WTC11 (cell line): ENCODE results near the gene COIL. TPM values are rescaled to one million over a fixed set of nuclear protein-coding genes. Genes with fewer than 3 reads are reported as not detected.

Experiments used
- ATAC-seq: fragments of 200-7000 bp; cut with Tn5 transposase; 2 replicates; pipeline ENCODE4 v1.10.0; 2021; ENCODE audit warnings: mild to moderate bottlenecking, moderate library complexity
- CTCF ChIA-PET: fragments of 300-600 bp; sonication (Branson Sonifier 250); formaldehyde crosslinking; loops from one replicate; lab custom pipeline; 2021; ENCODE audit warnings: antibody characterized with exemption; lab: Charles Lee
- POLR2A ChIA-PET: fragments of 350-600 bp; sonication (Branson Sonifier 250); formaldehyde crosslinking; loops from one replicate; lab custom pipeline; 2021; ENCODE audit warnings: antibody characterized with exemption; lab: Charles Lee
- DNase-seq: peaks from one replicate; pipeline ENCODE4 v3.0.0; 2021; ENCODE audit warnings: low spot score
- H3K27ac Mint-ChIP-seq: 2 replicates; pipeline ENCODE4 v1.8.0; 2021; ENCODE audit warnings: mixed read lengths
- H3K27me3 Mint-ChIP-seq: 2 replicates; pipeline ENCODE4 v1.8.0; 2021; ENCODE audit warnings: low read depth, mild to moderate bottlenecking, moderate library complexity, mixed read lengths
- H3K36me3 Mint-ChIP-seq: 2 replicates; pipeline ENCODE4 v1.8.0; 2021; ENCODE audit warnings: mixed read lengths
- H3K4me1 Mint-ChIP-seq: 2 replicates; pipeline ENCODE4 v1.8.0; 2022; ENCODE audit warnings: mixed read lengths
- H3K4me3 Mint-ChIP-seq: 2 replicates; pipeline ENCODE4 v1.8.0; 2021; ENCODE audit warnings: mild to moderate bottlenecking, moderate library complexity, mixed read lengths
- H3K9me3 Mint-ChIP-seq: 2 replicates; pipeline ENCODE4 v1.8.0; 2021; ENCODE audit warnings: mixed read lengths
- ARID4B ChIP-seq: sonication (generic); formaldehyde crosslinking; IDR thresholded peaks from 2 replicates; pipeline ENCODE4 v1.8.0; 2023; ENCODE audit warnings: missing genetic modification reagents, mild to moderate bottlenecking, borderline replicate concordance
- ATF3 ChIP-seq: sonication (generic); formaldehyde crosslinking; conservative IDR thresholded peaks from 2 replicates; pipeline ENCODE4 v1.8.1; 2022; ENCODE audit warnings: mild to moderate bottlenecking, missing genetic modification reagents
- CREM ChIP-seq: sonication (generic); formaldehyde crosslinking; IDR thresholded peaks from 2 replicates; pipeline ENCODE4 v1.8.1; 2022; ENCODE audit warnings: mild to moderate bottlenecking, missing genetic modification reagents, moderate library complexity
- E2F5 ChIP-seq: sonication (generic); formaldehyde crosslinking; IDR thresholded peaks from 2 replicates; pipeline ENCODE4 v1.8.1; 2022; ENCODE audit warnings: mild to moderate bottlenecking, moderate library complexity, missing genetic modification reagents
- ERG ChIP-seq: fragments of 250-450 bp; sonication (Bioruptor Pico); IDR thresholded peaks from 2 replicates; pipeline ENCODE4 v1.8.0; 2021; ENCODE audit warnings: mild to moderate bottlenecking
- ETV6 ChIP-seq: sonication (generic); formaldehyde crosslinking; IDR thresholded peaks from 2 replicates; pipeline ENCODE4 v1.8.1; 2022; ENCODE audit warnings: mild to moderate bottlenecking, missing genetic modification reagents
- FOXP1 ChIP-seq: sonication (generic); formaldehyde crosslinking; IDR thresholded peaks from 2 replicates; pipeline ENCODE4 v1.8.0; 2022; ENCODE audit warnings: missing genetic modification reagents, mild to moderate bottlenecking, moderate library complexity, borderline replicate concordance
- HMGA2 ChIP-seq: fragments of 250-450 bp; sonication (Bioruptor Pico); IDR thresholded peaks from 2 replicates; pipeline ENCODE4 v1.4.0; 2021; ENCODE audit warnings: mild to moderate bottlenecking, moderate library complexity
- HMGXB4 ChIP-seq: sonication (generic); formaldehyde crosslinking; IDR thresholded peaks from 2 replicates; pipeline ENCODE4 v1.8.1; 2023; ENCODE audit warnings: mild to moderate bottlenecking, moderate library complexity, missing genetic modification reagents
- IRF1 ChIP-seq: sonication (generic); formaldehyde crosslinking; IDR thresholded peaks from 2 replicates; pipeline ENCODE4 v1.8.0; 2023; ENCODE audit warnings: missing genetic modification reagents
- JUN ChIP-seq: sonication (generic); formaldehyde crosslinking; IDR thresholded peaks from 2 replicates; pipeline ENCODE4 v1.8.0; 2023; ENCODE audit warnings: mild to moderate bottlenecking, missing genetic modification reagents
- KAT7 ChIP-seq: sonication (generic); formaldehyde crosslinking; IDR thresholded peaks from 2 replicates; pipeline ENCODE4 v1.8.1; 2023; ENCODE audit warnings: missing genetic modification reagents, mild to moderate bottlenecking, borderline replicate concordance
- NR2C2 ChIP-seq: sonication (generic); formaldehyde crosslinking; IDR thresholded peaks from 2 replicates; pipeline ENCODE4 v1.8.0; 2022; ENCODE audit warnings: mild to moderate bottlenecking, missing genetic modification reagents
- NR3C1 ChIP-seq: sonication (generic); formaldehyde crosslinking; conservative IDR thresholded peaks from 2 replicates; pipeline ENCODE4 v1.8.1; 2023; ENCODE audit warnings: low read depth, mild to moderate bottlenecking, missing genetic modification reagents
- PRDM15 ChIP-seq: sonication (generic); formaldehyde crosslinking; IDR thresholded peaks from 2 replicates; pipeline ENCODE4 v1.8.0; 2022; ENCODE audit warnings: missing genetic modification reagents
- ZNF138 ChIP-seq: sonication (generic); formaldehyde crosslinking; conservative IDR thresholded peaks from 2 replicates; pipeline ENCODE4 v1.8.1; 2022; ENCODE audit warnings: mild to moderate bottlenecking, moderate library complexity, missing genetic modification reagents
- ZNF232 ChIP-seq: sonication (generic); formaldehyde crosslinking; IDR thresholded peaks from 2 replicates; pipeline ENCODE4 v1.8.0; 2022; ENCODE audit warnings: mild to moderate bottlenecking, missing genetic modification reagents
- ZNF317 ChIP-seq: sonication (generic); formaldehyde crosslinking; IDR thresholded peaks from 2 replicates; pipeline ENCODE4 v1.8.1; 2023; ENCODE audit warnings: low read depth, mild to moderate bottlenecking, moderate library complexity, missing genetic modification reagents, borderline replicate concordance
- total RNA-seq: library from RNA; stranded (reverse); gene quantifications from 3 replicates; pipeline ENCODE4 v1.2.3, GENCODE V29; 2021

The COIL gene
- total RNA-seq, 1 experiment from 2014 or later, result 23.5 TPM

- H3K27me3 Mint-ChIP-seq, result no peaks in the 10 kb centered on the region
- ChIA-PET CTCF (no interaction called here), POLR2A (no interaction called here)
- DNase-seq, result no peak
- H3K9me3 Mint-ChIP-seq, result peaks cover 41% of the 10 kb centered on the region
- TF ChIP-seq IRF1 (CRISPR knock-in tag) (no peak), ARID4B (CRISPR knock-in tag) (no peak), ERG (no peak), KAT7 (CRISPR knock-in tag) (no peak), ZNF317 (CRISPR knock-in tag) (no peak), ATF3 (no peak), NR3C1 (CRISPR knock-in tag) (no peak), JUN (no peak), ETV6 (CRISPR knock-in tag) (no peak), E2F5 (CRISPR knock-in tag) (no peak), ZNF232 (CRISPR knock-in tag) (no peak), FOXP1 (CRISPR knock-in tag) (no peak), HMGA2 (CRISPR knock-in tag) (no peak), ZNF138 (CRISPR knock-in tag) (no peak), HMGXB4 (CRISPR knock-in tag) (no peak)
- TF ChIP-seq, all 79 proteins: peak for 0
- peaks cover 33% of the 10 kb centered on the region for H3K36me3 Mint-ChIP-seq
- ATAC-seq, result no peak
- H3K4me3 Mint-ChIP-seq, result no peak overlapping the region
- H3K4me1 Mint-ChIP-seq, result peaks cover 16% of the 10 kb centered on the region
- H3K27ac Mint-ChIP-seq, result no peak overlapping the region
Observed at GRCh38 chr17:56970974-56971373, 10.1 kb upstream of the COIL start.

GRCh38 chr17:56966338-56966737, 5.5 kb upstream of the COIL start:
- Mint-ChIP-seq H3K4me3 (no peak overlapping the region), H3K36me3 (peaks cover 14% of the 10 kb centered on the region), H3K9me3 (peaks cover 15% of the 10 kb centered on the region), H3K4me1 (peaks cover 3% of the 10 kb centered on the region), H3K27me3 (no peaks in the 10 kb centered on the region), H3K27ac (no peak overlapping the region)
- CTCF ChIA-PET, result no interaction called here
- ATAC-seq (no peak), DNase-seq (no peak)
- POLR2A ChIA-PET, result no interaction called here
- TF ChIP-seq CREM (CRISPR knock-in tag), result no peak
- TF ChIP-seq NR2C2 (CRISPR knock-in tag), result no peak
- no peak for TF ChIP-seq E2F5 (CRISPR knock-in tag)
- no peak for TF ChIP-seq JUN
- TF ChIP-seq PRDM15 (CRISPR knock-in tag), result no peak
